ENCODE measurements around the gene AMOTL1.

DNA sequence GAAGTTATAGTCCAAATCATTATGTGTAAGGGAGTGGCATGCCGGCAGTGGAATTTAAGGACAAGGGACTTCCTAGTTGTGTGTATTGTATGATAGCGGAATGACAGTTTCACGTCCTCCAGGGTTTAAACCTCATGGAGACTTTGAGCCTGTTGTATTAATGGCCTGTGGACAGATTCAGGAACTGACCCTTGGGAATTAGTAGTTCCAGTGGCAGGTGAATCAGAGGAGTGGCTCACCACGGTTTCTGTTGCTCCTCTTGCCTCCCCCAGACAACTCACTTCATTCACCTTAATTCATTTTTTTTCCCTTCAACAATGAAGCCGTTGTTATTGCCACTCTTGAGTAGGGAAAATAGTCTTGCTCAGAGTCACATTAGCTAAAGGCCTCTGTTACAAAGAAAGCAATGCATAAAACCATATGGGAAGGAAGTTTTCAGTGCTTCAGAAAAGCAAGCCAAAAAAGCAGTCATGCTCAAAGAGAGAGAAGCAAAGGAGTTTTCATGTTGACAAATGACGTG lies 22.6 kb downstream of the AMOTL1 start:
- TF ChIP-seq CTCF (IDR thresholded peaks at IDR 0.05; ENCODE audit: extremely low read depth in 1 of 2, insufficient read depth in 1 of 2, low read depth in 1 of 2, low read length in 2 of 2) = no peak
- TF ChIP-seq POLR2A (IDR thresholded peaks at IDR 0.05; ENCODE audit: low read depth, low read length) = no peak
- no peak for TF ChIP-seq EZH2 (IDR thresholded peaks at IDR 0.05; ENCODE audit: borderline replicate concordance, low read depth, low read length, severe bottlenecking)
- no peak for TF ChIP-seq GATA2 (IDR thresholded peaks at IDR 0.05; ENCODE audit: insufficient read depth, insufficient read length, low read depth, low read length)
- TF ChIP-seq POLR2AphosphoS5 (IDR thresholded peaks at IDR 0.05; ENCODE audit: insufficient read depth, low read depth, low read length) = no peak
- TF ChIP-seq, protein P1, sequence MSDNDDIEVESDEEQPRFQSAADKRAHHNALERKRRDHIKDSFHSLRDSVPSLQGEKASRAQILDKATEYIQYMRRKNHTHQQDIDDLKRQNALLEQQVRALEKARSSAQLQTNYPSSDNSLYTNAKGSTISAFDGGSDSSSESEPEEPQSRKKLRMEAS (IDR thresholded peaks at IDR 0.05; ENCODE audit: insufficient read depth, insufficient read length) = no peak
- no peak for TF ChIP-seq FOS (IDR thresholded peaks at IDR 0.05; ENCODE audit: borderline replicate concordance, insufficient read depth, low read length)
- no peak for TF ChIP-seq JUN (IDR thresholded peaks at IDR 0.05; ENCODE audit: borderline replicate concordance, insufficient read depth, insufficient read length, low read depth)

All from endothelial cell of umbilical vein (primary cell).